Endothelial cell of umbilical vein (primary cell): ENCODE results near the gene CHRNA3. TPM values are rescaled to one million over a fixed set of nuclear protein-coding genes. Genes with fewer than 3 reads are reported as not detected.

ENCODE experiments used
- BruUV-seq: library from RNA; stranded (reverse); fragments of 400-500 nt; replicated peaks from 2 replicates; lab custom pipeline; 2021; lab: Mats Ljungman, UMichigan
- CTCF ChIA-PET: fragments of 300-600, 350-600 bp; sonication (Branson Sonifier 250); formaldehyde crosslinking; loops from one replicate; lab custom pipeline; 2021; ENCODE audit warnings: antibody characterized with exemption, inconsistent platforms; lab: Charles Lee
- POLR2A ChIA-PET: fragments of 300-600, 350-600 bp; sonication (Branson Sonifier 250); formaldehyde crosslinking; loops from one replicate; lab custom pipeline; 2021; ENCODE audit warnings: antibody characterized with exemption, inconsistent platforms; lab: Charles Lee
- DNase-seq: peaks from one replicate; pipeline ENCODE4 v3.0.0-alpha.2; 2011; ENCODE audit warnings: low read depth, low spot score
- FAIRE-seq: peaks from 2 replicates; lab custom pipeline; 2011; peaks lifted over from hg19 to GRCh38; lab: Jason Lieb, UNC
- H2AFZ ChIP-seq: 2 replicates; pipeline ENCODE4 v1.6.0; 2012; ENCODE audit warnings: low read depth, low read length, control low read depth, inconsistent platforms
- H3K27ac ChIP-seq: 2 replicates; pipeline ENCODE4 v1.5.1; 2011; ENCODE audit warnings: low read depth, mild to moderate bottlenecking, control low read depth, low read length, moderate library complexity; ENCODE audit not compliant: insufficient read depth
- H3K27me3 ChIP-seq, 2 experiments: 2 replicates each; pipeline versions ENCODE4 v1.6.0 to v1.6.1; 2011; ENCODE audit warnings: low read length in 2 of 2, mixed read lengths in 1 of 2; ENCODE audit not compliant: control insufficient read depth in 2 of 2, insufficient read depth in 2 of 2
- H3K36me3 ChIP-seq, 2 experiments: 2 replicates in 1 of 2; 3 replicates in 1 of 2; pipeline ENCODE4 v1.5.1; 2011; ENCODE audit warnings: low read length in 2 of 2, mild to moderate bottlenecking in 1 of 2, moderate library complexity in 1 of 2; ENCODE audit not compliant: control insufficient read depth in 2 of 2, insufficient read depth in 2 of 2; ENCODE audit errors: extremely low read depth in 1 of 2
- H3K4me1 ChIP-seq: 3 replicates; pipeline ENCODE4 v1.5.1; 2011; ENCODE audit warnings: mild to moderate bottlenecking, low read length; ENCODE audit not compliant: control insufficient read depth, insufficient read depth; ENCODE audit errors: extremely low read depth
- H3K4me2 ChIP-seq: 2 replicates; pipeline ENCODE4 v1.6.1; 2011; ENCODE audit warnings: low read length, control low read depth, mixed read lengths; ENCODE audit not compliant: insufficient read depth
- H3K4me3 ChIP-seq, 3 experiments: fragments of 200-600 bp in 1 of 3; sonication (generic), shearing (Covaris generic) in 1 of 3; replicated peaks in 1 of 3; 2 replicates each; pipeline ENCODE4 v1.5.1; 2011 to 2016; ENCODE audit warnings: control low read depth in 3 of 3, low read length in 3 of 3, mild to moderate bottlenecking in 2 of 3, inconsistent platforms in 1 of 3, low read depth in 1 of 3, moderate library complexity in 1 of 3; ENCODE audit not compliant: insufficient read depth in 1 of 3
- H3K79me2 ChIP-seq: 2 replicates; pipeline ENCODE4 v1.6.0; 2012; ENCODE audit warnings: low read length, inconsistent platforms; ENCODE audit not compliant: control insufficient read depth, insufficient read depth
- H3K9ac ChIP-seq: replicated peaks from 2 replicates; pipeline ENCODE3; 2011; ENCODE audit warnings: low read length, control low read depth; ENCODE audit not compliant: insufficient read depth; ENCODE audit errors: extremely low read depth
- H3K9me1 ChIP-seq: replicated peaks from 3 replicates; pipeline ENCODE4 v1.6.0; 2011; ENCODE audit warnings: mild to moderate bottlenecking, low read length; ENCODE audit not compliant: control insufficient read depth, insufficient read depth; ENCODE audit errors: extremely low read depth
- H3K9me3 ChIP-seq: replicated peaks from 2 replicates; pipeline ENCODE4 v1.5.1; 2012; ENCODE audit warnings: low read length, inconsistent platforms; ENCODE audit not compliant: control insufficient read depth, insufficient read depth
- H4K20me1 ChIP-seq: replicated peaks from 2 replicates; pipeline ENCODE3; 2011; ENCODE audit warnings: mild to moderate bottlenecking, low read length; ENCODE audit not compliant: control insufficient read depth, insufficient read depth; ENCODE audit errors: extremely low read depth
- CTCF ChIP-seq, 2 donors: IDR thresholded peaks; 1 replicate in 1 of 2; 2 replicates in 1 of 2; pipeline ENCODE4 v1.5.1; 2011; ENCODE audit warnings: low read length in 2 of 2, mild to moderate bottlenecking in 2 of 2, moderate library complexity in 2 of 2, control low read depth in 1 of 2, inconsistent platforms in 1 of 2, low read depth in 1 of 2; ENCODE audit not compliant: insufficient read depth in 1 of 2; ENCODE audit errors: extremely low read depth in 1 of 2
- EZH2 ChIP-seq: IDR thresholded peaks from 2 replicates; pipeline ENCODE4 v1.6.1; 2012; ENCODE audit warnings: borderline replicate concordance, low read depth, mild to moderate bottlenecking, moderate library complexity, low read length, inconsistent platforms; ENCODE audit not compliant: severe bottlenecking
- FOS ChIP-seq: IDR thresholded peaks from 2 replicates; pipeline ENCODE4 v1.6.1; 2011; ENCODE audit warnings: mild to moderate bottlenecking, low read length, moderate library complexity, borderline replicate concordance; ENCODE audit not compliant: insufficient read depth
- GATA2 ChIP-seq: IDR thresholded peaks from 2 replicates; pipeline ENCODE4 v1.7.0; 2011; ENCODE audit warnings: low read depth, mild to moderate bottlenecking, moderate library complexity, mixed read lengths, low read length; ENCODE audit not compliant: insufficient read length, insufficient read depth
- JUN ChIP-seq: IDR thresholded peaks from 2 replicates; pipeline ENCODE4 v1.6.1; 2011; ENCODE audit warnings: borderline replicate concordance, low read depth; ENCODE audit not compliant: insufficient read length, insufficient read depth
- MAX ChIP-seq: IDR thresholded peaks from 2 replicates; pipeline ENCODE4 v1.6.1; 2011; ENCODE audit not compliant: insufficient read depth, insufficient read length
- MYC ChIP-seq: IDR thresholded peaks from one replicate; pipeline ENCODE4 v1.6.1; 2011; ENCODE audit warnings: mild to moderate bottlenecking, low read depth, low read length
- POLR2A ChIP-seq: IDR thresholded peaks from 2 replicates; pipeline ENCODE4 v1.6.1; 2012; ENCODE audit warnings: low read depth, mild to moderate bottlenecking, control low read depth, low read length
- POLR2AphosphoS5 ChIP-seq: IDR thresholded peaks from 2 replicates; pipeline ENCODE4 v1.6.1; 2012; ENCODE audit warnings: low read depth, mild to moderate bottlenecking, control low read depth, low read length, moderate library complexity; ENCODE audit not compliant: insufficient read depth
- dilution Hi-C: fragments of 300-500 bp; cut with MboI; formaldehyde crosslinking; loops from one replicate; pipeline ENCODE4 v1.15.0; 2019; ENCODE audit warnings: low sequenced_read_pairs; ENCODE audit not compliant: extremely low pct_ligation_motif_present
- intact Hi-C: fragments of 100-400 bp; cut with micrococcal nuclease; formaldehyde crosslinking; loops from one replicate; pipeline ENCODE4 v1.10.0; 2022
- polyA plus RNA-seq, 4 experiments: library from polyadenylated mRNA; depleted of rRNA in 3 of 4; stranded (reverse) in 3 of 4; unstranded in 1 of 4; fragments of >200 nt; gene quantifications; 2 replicates each; pipeline versions ENCODE4 v1.2.1 to v1.2.3, GENCODE V29; 2011 to 2012; ENCODE audit warnings: missing spikeins in 1 of 4
- total RNA-seq: library from RNA; stranded (reverse); gene quantifications from 2 replicates; pipeline ENCODE4 v1.2.3, GENCODE V29; 2021

The CHRNA3 gene
- total and polyA plus RNA-seq, 2 donors (not counting 3 experiments of a cell fraction or from before 2014, with no cell fraction given), result not detected

DNA sequence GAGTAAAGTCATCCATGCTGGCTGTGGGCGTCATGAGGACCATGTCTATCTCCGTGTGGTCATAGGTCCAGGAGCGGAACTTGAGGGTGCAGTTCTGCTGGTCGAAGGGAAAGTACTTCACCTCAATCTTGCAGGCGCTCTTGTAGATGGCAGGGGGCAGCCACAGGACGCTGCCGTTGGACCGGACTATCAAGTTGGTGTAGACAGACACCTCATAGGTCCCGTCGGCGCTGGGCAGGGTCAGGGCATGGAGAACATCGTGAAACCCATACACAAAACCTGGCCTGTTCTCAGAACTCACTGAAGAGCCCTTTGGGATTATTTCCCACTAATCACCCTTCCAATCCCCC, 8.9 kb upstream of the CHRNA3 start:
- H3K27ac ChIP-seq, result no peak overlapping the region
- dilution Hi-C loops (no loop called here), intact Hi-C loops (no loop called here)
- no peak overlapping the region for H2AFZ ChIP-seq
- no peak overlapping the region for H3K4me3 ChIP-seq
- H3K9me1 ChIP-seq, result no peaks in the 10 kb centered on the region
- ChIA-PET POLR2A (no interaction called here), CTCF (interaction anchor here (0.9 to 1.2 kb wide), 2 partner anchors 9 to 80 kb away, joined by 3 to 6 read pairs; no protein-coding TSS in a partner anchor)
- DNase-seq (no peak), FAIRE-seq (no peak)
- H3K36me3 ChIP-seq, result no peaks in the 10 kb centered on the region
- no peak overlapping the region for H3K9ac ChIP-seq
- TF ChIP-seq EZH2 (no peak), GATA2 (no peak), FOS (no peak), JUN (no peak), POLR2A (no peak), MYC (no peak), POLR2AphosphoS5 (no peak), MAX (no peak), CTCF (IDR thresholded peaks at IDR 0.05; ENCODE audit: extremely low read depth in 1 of 2, insufficient read depth in 1 of 2, low read depth in 1 of 2, low read length in 2 of 2) (no peak)
- H3K4me2 ChIP-seq, result no peak overlapping the region
- H4K20me1 ChIP-seq, result no peaks in the 10 kb centered on the region
- BruUV-seq, result no TSS peak
- no peaks in the 10 kb centered on the region for H3K9me3 ChIP-seq
- no peaks in the 10 kb centered on the region for H3K79me2 ChIP-seq
- no peaks in the 10 kb centered on the region for H3K4me1 ChIP-seq
- H3K27me3 ChIP-seq, result peaks cover 7 to 9% of the 10 kb centered on the region in 2 experiments
